HG02610 (cell line): ENCODE measurements around the gene XIST.
"Not testable (repeated sequence)": the region's sequence is repeated elsewhere in the genome, so short reads cannot be mapped to it uniquely, and the experiment has no call there.

Source experiments
- ATAC-seq: cut with Tn5 transposase; IDR thresholded peaks from one replicate; pipeline ENCODE4 v1.9.1; 2021; ENCODE audit warnings: mild to moderate bottlenecking, moderate library complexity; ENCODE audit not compliant: unreplicated experiment

Gene XIST

GRCh38 chrX:73817393-73818199 lies 34.9 kb downstream of the XIST start:
- no peak for ATAC-seq

- no peak for ATAC-seq
These were observed 40.3 kb downstream of the XIST start for GRCh38 chrX:73812256-73812655.

GRCh38 chrX:73804109-73804508 lies 48.4 kb downstream of the XIST start:
- not testable (repeated sequence) for ATAC-seq

- no peak for ATAC-seq
These were observed 52.6 kb downstream of the XIST start for GRCh38 chrX:73799888-73800287.

GRCh38 chrX:73792511-73792910 lies 60.0 kb downstream of the XIST start:
- not testable (repeated sequence) for ATAC-seq

- no peak for ATAC-seq
These were observed 67.0 kb downstream of the XIST start for GRCh38 chrX:73785493-73785892.
